K562 (cell line): ENCODE results near the gene GLMP. TPM values are rescaled to one million over a fixed set of nuclear protein-coding genes. Genes with fewer than 3 reads are reported as not detected.

Source experiments
- ARID1B ChIP-seq: fragments of 450-650 bp; IDR thresholded peaks from 2 replicates; pipeline ENCODE4 v1.6.1; 2016; ENCODE audit warnings: antibody characterized with exemption, mild to moderate bottlenecking, inconsistent platforms
- HLTF ChIP-seq: fragments of 450-650 bp; IDR thresholded peaks from 2 replicates; pipeline ENCODE4 v1.6.1; 2016
- HNRNPK ChIP-seq: fragments of 200-400 bp; formaldehyde crosslinking; IDR thresholded peaks from one replicate; pipeline ENCODE4 v1.6.1; 2018; ENCODE audit warnings: mild to moderate bottlenecking, low read depth, low read length; ENCODE audit not compliant: poor library complexity, severe bottlenecking
- IFI16 ChIP-seq: fragments of 250-450 bp; sonication (Bioruptor Pico); IDR thresholded peaks from 2 replicates; pipeline ENCODE4 v2.1.2; 2022; ENCODE audit warnings: mild to moderate bottlenecking, inconsistent platforms
- KLF13 ChIP-seq: fragments of 450-650 bp; IDR thresholded peaks from 2 replicates; pipeline ENCODE4 v1.6.1; 2016; ENCODE audit warnings: missing genetic modification characterization, low read depth, mild to moderate bottlenecking, missing compliant biosample characterization, moderate library complexity, borderline replicate concordance
- NFYB ChIP-seq: IDR thresholded peaks from 2 replicates; pipeline ENCODE4 v1.6.1; 2011; ENCODE audit warnings: mild to moderate bottlenecking, moderate library complexity; ENCODE audit not compliant: insufficient read length; ENCODE audit errors: extremely low read depth
- RFX1 ChIP-seq: fragments of 450-650 bp; IDR thresholded peaks from 2 replicates; pipeline ENCODE4 v1.6.1; 2016; ENCODE audit warnings: mild to moderate bottlenecking, moderate library complexity
- RNF2 ChIP-seq: sonication (generic); IDR thresholded peaks from 2 replicates; pipeline ENCODE4 v1.6.1; 2016
- SP2 ChIP-seq: IDR thresholded peaks from 2 replicates; pipeline ENCODE4 v1.6.1; 2011; ENCODE audit warnings: mild to moderate bottlenecking, low read depth, low read length, moderate library complexity; ENCODE audit not compliant: poor library complexity, severe bottlenecking; ENCODE audit errors: extremely low read depth
- ZNF197 ChIP-seq: fragments of 200-800 bp; sonication (Bioruptor generic); IDR thresholded peaks from 2 replicates; pipeline ENCODE4 v1.6.1; 2016; ENCODE audit warnings: low read depth, missing genetic modification characterization, missing compliant biosample characterization
- ZNF232 ChIP-seq: sonication (generic); formaldehyde crosslinking; IDR thresholded peaks from 2 replicates; pipeline ENCODE4 v1.8.0; 2022; ENCODE audit warnings: mild to moderate bottlenecking, missing genetic modification reagents
- ZNF780A ChIP-seq: fragments of 250-450 bp; sonication (Bioruptor Pico); IDR thresholded peaks from 2 replicates; pipeline ENCODE4 v1.5.0; 2021; ENCODE audit warnings: mild to moderate bottlenecking
- polyA plus RNA-seq, 8 experiments: library from polyadenylated mRNA; depleted of rRNA in 4 of 8; stranded (reverse) in 5 of 8; unstranded in 3 of 8; fragments of >200 nt; fragmentation: Nextera tagmentation in 2 of 8; fragmentation: Illumina TruSeq in 1 of 8; extraction: Ambion mirVana in 2 of 8; extraction: Trizol in 1 of 8; gene quantifications; 2 replicates each; pipeline versions ENCODE4 v1.2.1 to v1.2.3, GENCODE V29; 2011 to 2014; ENCODE audit warnings: inconsistent platforms in 1 of 8, missing spikeins in 1 of 8
- total RNA-seq, 7 experiments: library from RNA; depleted of rRNA in 6 of 7; stranded (reverse); fragments of >200 nt in 6 of 7; fragmentation: Illumina TruSeq in 2 of 7; extraction: Trizol in 2 of 7; gene quantifications; 2 replicates each; pipeline versions ENCODE4 v1.2.1 to v1.2.3, GENCODE V29; 2011 to 2021; ENCODE audit warnings: low replicate concordance in 1 of 7
- TF ChIP-seq, protein P1 (sequence below): fragments of 250-450 bp; sonication (Bioruptor Pico); IDR thresholded peaks from 2 replicates; pipeline ENCODE4 v1.5.0; 2021; ENCODE audit warnings: mild to moderate bottlenecking, borderline replicate concordance
- TF ChIP-seq, protein P2 (sequence below): fragments of 450-650 bp; formaldehyde crosslinking; IDR thresholded peaks from 2 replicates; pipeline ENCODE4 v1.4.0; 2020; ENCODE audit warnings: mild to moderate bottlenecking, moderate library complexity
- TF ChIP-seq, protein P3 (sequence below): fragments of 250-450 bp; sonication (Bioruptor Pico); IDR thresholded peaks from 2 replicates; pipeline ENCODE4 v1.8.0; 2022; ENCODE audit warnings: moderate library complexity, mild to moderate bottlenecking, inconsistent platforms
- TF ChIP-seq, protein P4 (sequence below): fragments of 250-450 bp; sonication (Bioruptor Pico); IDR thresholded peaks from 2 replicates; pipeline ENCODE4 v1.9.0; 2021; ENCODE audit warnings: mild to moderate bottlenecking
- TF ChIP-seq, protein P5 (sequence below): sonication (generic); formaldehyde crosslinking; IDR thresholded peaks from 2 replicates; pipeline ENCODE4 v1.4.0; 2020; ENCODE audit warnings: mild to moderate bottlenecking, missing genetic modification reagents
- TF ChIP-seq, protein P6 (sequence below): fragments of 200-800 bp; sonication (Bioruptor generic); IDR thresholded peaks from 2 replicates; pipeline ENCODE4 v1.6.1; 2017; ENCODE audit warnings: missing genetic modification characterization, missing compliant biosample characterization
- TF ChIP-seq, protein P7 (sequence below): fragments of 450-650 bp; formaldehyde crosslinking; IDR thresholded peaks from 2 replicates; pipeline ENCODE4 v1.4.0; 2020; ENCODE audit warnings: mild to moderate bottlenecking, moderate library complexity

Gene GLMP
- total and polyA plus RNA-seq, 9 of the 15 experiments (the other 6 are each of a cell fraction or from before 2014, with no cell fraction given), result 8.3 to 28.2 (median 22.4) TPM

DNA sequence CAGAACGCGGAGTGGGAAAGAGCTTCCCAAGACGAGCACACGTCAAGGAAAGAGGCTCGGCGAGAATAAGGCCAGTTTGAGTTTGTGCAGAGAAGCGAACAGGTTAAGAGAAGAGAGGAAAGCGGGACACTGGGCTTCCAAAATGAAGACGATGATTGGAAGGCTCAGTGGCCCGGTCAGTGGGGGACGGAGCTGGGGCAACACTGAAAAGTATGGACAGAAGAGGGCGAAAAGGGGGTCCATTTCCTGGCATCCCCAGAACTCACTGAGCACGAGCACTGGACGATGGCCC lies 42.4 kb upstream of the GLMP start (continued):
- TF ChIP-seq, protein P1, sequence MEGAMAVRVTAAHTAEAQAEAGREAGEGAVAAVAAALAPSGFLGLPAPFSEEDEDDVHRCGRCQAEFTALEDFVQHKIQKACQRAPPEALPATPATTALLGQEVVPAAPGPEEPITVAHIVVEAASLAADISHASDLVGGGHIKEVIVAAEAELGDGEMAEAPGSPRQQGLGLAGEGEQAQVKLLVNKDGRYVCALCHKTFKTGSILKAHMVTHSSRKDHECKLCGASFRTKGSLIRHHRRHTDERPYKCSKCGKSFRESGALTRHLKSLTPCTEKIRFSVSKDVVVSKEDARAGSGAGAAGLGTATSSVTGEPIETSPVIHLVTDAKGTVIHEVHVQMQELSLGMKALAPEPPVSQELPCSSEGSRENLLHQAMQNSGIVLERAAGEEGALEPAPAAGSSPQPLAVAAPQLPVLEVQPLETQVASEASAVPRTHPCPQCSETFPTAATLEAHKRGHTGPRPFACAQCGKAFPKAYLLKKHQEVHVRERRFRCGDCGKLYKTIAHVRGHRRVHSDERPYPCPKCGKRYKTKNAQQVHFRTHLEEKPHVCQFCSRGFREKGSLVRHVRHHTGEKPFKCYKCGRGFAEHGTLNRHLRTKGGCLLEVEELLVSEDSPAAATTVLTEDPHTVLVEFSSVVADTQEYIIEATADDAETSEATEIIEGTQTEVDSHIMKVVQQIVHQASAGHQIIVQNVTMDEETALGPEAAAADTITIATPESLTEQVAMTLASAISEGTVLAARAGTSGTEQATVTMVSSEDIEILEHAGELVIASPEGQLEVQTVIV, result no peak
- TF ChIP-seq, protein P2, sequence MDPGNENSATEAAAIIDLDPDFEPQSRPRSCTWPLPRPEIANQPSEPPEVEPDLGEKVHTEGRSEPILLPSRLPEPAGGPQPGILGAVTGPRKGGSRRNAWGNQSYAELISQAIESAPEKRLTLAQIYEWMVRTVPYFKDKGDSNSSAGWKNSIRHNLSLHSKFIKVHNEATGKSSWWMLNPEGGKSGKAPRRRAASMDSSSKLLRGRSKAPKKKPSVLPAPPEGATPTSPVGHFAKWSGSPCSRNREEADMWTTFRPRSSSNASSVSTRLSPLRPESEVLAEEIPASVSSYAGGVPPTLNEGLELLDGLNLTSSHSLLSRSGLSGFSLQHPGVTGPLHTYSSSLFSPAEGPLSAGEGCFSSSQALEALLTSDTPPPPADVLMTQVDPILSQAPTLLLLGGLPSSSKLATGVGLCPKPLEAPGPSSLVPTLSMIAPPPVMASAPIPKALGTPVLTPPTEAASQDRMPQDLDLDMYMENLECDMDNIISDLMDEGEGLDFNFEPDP (CRISPR knock-in tag), result no peak
- TF ChIP-seq KLF13 (tag) (no peak), ZNF780A (CRISPR knock-in tag) (no peak), ARID1B (no peak; the same call in 1 of the 2 replicates), RFX1 (no peak), RNF2 (no peak), SP2 (no peak), ZNF232 (no peak), ZNF197 (CRISPR knock-in tag) (no peak), NFYB (no peak), HLTF (0 out of 2 replicates have a peak, but pooled peaks have one; percentile 72), HNRNPK (no peak), IFI16 (CRISPR knock-in tag) (no peak)
- TF ChIP-seq, protein P3, sequence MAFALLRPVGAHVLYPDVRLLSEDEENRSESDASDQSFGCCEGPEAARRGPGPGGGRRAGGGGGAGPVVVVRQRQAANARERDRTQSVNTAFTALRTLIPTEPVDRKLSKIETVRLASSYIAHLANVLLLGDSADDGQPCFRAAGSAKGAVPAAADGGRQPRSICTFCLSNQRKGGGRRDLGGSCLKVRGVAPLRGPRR (CRISPR knock-in tag), result no peak
- TF ChIP-seq, protein P4, sequence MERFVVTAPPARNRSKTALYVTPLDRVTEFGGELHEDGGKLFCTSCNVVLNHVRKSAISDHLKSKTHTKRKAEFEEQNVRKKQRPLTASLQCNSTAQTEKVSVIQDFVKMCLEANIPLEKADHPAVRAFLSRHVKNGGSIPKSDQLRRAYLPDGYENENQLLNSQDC (CRISPR knock-in tag), result no peak
- TF ChIP-seq, protein P5, sequence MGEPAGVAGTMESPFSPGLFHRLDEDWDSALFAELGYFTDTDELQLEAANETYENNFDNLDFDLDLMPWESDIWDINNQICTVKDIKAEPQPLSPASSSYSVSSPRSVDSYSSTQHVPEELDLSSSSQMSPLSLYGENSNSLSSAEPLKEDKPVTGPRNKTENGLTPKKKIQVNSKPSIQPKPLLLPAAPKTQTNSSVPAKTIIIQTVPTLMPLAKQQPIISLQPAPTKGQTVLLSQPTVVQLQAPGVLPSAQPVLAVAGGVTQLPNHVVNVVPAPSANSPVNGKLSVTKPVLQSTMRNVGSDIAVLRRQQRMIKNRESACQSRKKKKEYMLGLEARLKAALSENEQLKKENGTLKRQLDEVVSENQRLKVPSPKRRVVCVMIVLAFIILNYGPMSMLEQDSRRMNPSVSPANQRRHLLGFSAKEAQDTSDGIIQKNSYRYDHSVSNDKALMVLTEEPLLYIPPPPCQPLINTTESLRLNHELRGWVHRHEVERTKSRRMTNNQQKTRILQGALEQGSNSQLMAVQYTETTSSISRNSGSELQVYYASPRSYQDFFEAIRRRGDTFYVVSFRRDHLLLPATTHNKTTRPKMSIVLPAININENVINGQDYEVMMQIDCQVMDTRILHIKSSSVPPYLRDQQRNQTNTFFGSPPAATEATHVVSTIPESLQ (CRISPR knock-in tag), result no peak
- TF ChIP-seq, protein P6, sequence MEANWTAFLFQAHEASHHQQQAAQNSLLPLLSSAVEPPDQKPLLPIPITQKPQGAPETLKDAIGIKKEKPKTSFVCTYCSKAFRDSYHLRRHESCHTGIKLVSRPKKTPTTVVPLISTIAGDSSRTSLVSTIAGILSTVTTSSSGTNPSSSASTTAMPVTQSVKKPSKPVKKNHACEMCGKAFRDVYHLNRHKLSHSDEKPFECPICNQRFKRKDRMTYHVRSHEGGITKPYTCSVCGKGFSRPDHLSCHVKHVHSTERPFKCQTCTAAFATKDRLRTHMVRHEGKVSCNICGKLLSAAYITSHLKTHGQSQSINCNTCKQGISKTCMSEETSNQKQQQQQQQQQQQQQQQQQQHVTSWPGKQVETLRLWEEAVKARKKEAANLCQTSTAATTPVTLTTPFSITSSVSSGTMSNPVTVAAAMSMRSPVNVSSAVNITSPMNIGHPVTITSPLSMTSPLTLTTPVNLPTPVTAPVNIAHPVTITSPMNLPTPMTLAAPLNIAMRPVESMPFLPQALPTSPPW (CRISPR knock-in tag), result peak; percentile 61; the same call in 1 of the 2 replicates
- TF ChIP-seq, protein P7, sequence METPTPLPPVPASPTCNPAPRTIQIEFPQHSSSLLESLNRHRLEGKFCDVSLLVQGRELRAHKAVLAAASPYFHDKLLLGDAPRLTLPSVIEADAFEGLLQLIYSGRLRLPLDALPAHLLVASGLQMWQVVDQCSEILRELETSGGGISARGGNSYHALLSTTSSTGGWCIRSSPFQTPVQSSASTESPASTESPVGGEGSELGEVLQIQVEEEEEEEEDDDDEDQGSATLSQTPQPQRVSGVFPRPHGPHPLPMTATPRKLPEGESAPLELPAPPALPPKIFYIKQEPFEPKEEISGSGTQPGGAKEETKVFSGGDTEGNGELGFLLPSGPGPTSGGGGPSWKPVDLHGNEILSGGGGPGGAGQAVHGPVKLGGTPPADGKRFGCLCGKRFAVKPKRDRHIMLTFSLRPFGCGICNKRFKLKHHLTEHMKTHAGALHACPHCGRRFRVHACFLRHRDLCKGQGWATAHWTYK, result peak; percentile 35; the same call in 1 of the 2 replicates
